Ramos (cell line): ENCODE data around the gene GPX1.

Source experiments
- in situ Hi-C: fragments of 300-500 bp; cut with MboI; formaldehyde crosslinking; loops from one replicate; pipeline ENCODE4 v1.14.3; 2022; ENCODE audit warnings: low sequenced_read_pairs; ENCODE audit not compliant: unreplicated experiment

Gene GPX1

GRCh38 chr3:49316696-49317457, 41.3 kb downstream of the GPX1 start:
- in situ Hi-C loops: no loop called here

GRCh38 chr3:49313896-49314688, 44.1 kb downstream of the GPX1 start:
- in situ Hi-C loops: no loop called here

GRCh38 chr3:49311283-49311682, 46.9 kb downstream of the GPX1 start:
- in situ Hi-C loops: no loop called here

- in situ Hi-C loops: no loop called here
Observed at GRCh38 chr3:49310677-49311076, 47.5 kb downstream of the GPX1 start.
